Cerebellar nuclear complex (tissue), 1 donor: ENCODE measurements around the gene TSC22D2.
"Not testable (repeated sequence)": the region's sequence is repeated elsewhere in the genome, so short reads cannot be mapped to it uniquely, and the experiment has no call there.

Experiments used
- DNase-seq, 2 experiments: peaks; one replicate each; lab custom pipeline; 2025; lab: John Stamatoyannopoulos, UW

TSC22D2 gene

GRCh38 chr3:150449169-150449721 lies 41.1 kb downstream of the TSC22D2 start:
- DNase-seq, result no peak

- DNase-seq, result no peak
Measured at GRCh38 chr3:150450916-150451315, 42.8 kb downstream of the TSC22D2 start.

- DNase-seq, result no peak
Measured at GRCh38 chr3:150451329-150452048, 43.4 kb downstream of the TSC22D2 start.

- no peak for DNase-seq
Measured at GRCh38 chr3:150453353-150453752, 45.3 kb downstream of the TSC22D2 start.

- DNase-seq, result no peak
Measured at GRCh38 chr3:150454085-150454484, 46.0 kb downstream of the TSC22D2 start.

- DNase-seq, result no peak
Measured at GRCh38 chr3:150454622-150455021, 46.5 kb downstream of the TSC22D2 start.

GRCh38 chr3:150455341-150455740 lies 47.2 kb downstream of the TSC22D2 start:
- no peak for DNase-seq

GRCh38 chr3:150458001-150458400 lies 49.9 kb downstream of the TSC22D2 start:
- no peak for DNase-seq

- DNase-seq, result no peak
Measured at GRCh38 chr3:150460484-150460883, 52.4 kb downstream of the TSC22D2 start.

- no peak for DNase-seq
Measured at GRCh38 chr3:150461399-150461798, 53.3 kb downstream of the TSC22D2 start.

GRCh38 chr3:150462108-150462507 lies 54.0 kb downstream of the TSC22D2 start:
- no peak for DNase-seq

GRCh38 chr3:150464684-150465083 lies 56.6 kb downstream of the TSC22D2 start:
- no peak for DNase-seq

- no peak for DNase-seq
Measured at GRCh38 chr3:150467381-150467780, 59.3 kb downstream of the TSC22D2 start.

GRCh38 chr3:150469031-150469930 lies 61.2 kb downstream of the TSC22D2 start:
- DNase-seq, result no peak

- DNase-seq, result no peak
Measured at GRCh38 chr3:150469931-150470740, 62.0 kb downstream of the TSC22D2 start.

GRCh38 chr3:150472421-150472820 lies 64.3 kb downstream of the TSC22D2 start:
- DNase-seq, result no peak

- DNase-seq, result not testable (repeated sequence)
Measured at GRCh38 chr3:150473161-150473560, 65.1 kb downstream of the TSC22D2 start.

- no peak for DNase-seq
Measured at GRCh38 chr3:150479370-150479769, 71.3 kb downstream of the TSC22D2 start.

- DNase-seq, result no peak
Measured at GRCh38 chr3:150480877-150481276, 72.8 kb downstream of the TSC22D2 start.

GRCh38 chr3:150483226-150483625 lies 75.1 kb downstream of the TSC22D2 start:
- no peak for DNase-seq

- no peak for DNase-seq
Measured at GRCh38 chr3:150484410-150484809, 76.3 kb downstream of the TSC22D2 start.

GRCh38 chr3:150488867-150489266 lies 80.8 kb downstream of the TSC22D2 start:
- no peak for DNase-seq
